Fibroblast of skin of left quadriceps (primary cell): Measurements from ENCODE around the gene SMAD3.

Source experiments
- DNase-seq, 2 experiments: peaks; one replicate each; pipeline ENCODE4 v3.0.0-alpha.2; 2013; ENCODE audit warnings: low read depth in 2 of 2

SMAD3 gene

GRCh38 chr15:67196672-67197363 lies 131.4 kb downstream of the SMAD3 start:
- DNase-seq = peak; percentile 71 to 74

- no peak for DNase-seq
These were observed 131.9 kb downstream of the SMAD3 start for GRCh38 chr15:67197364-67197695.

GRCh38 chr15:67198157-67198754 lies 132.9 kb downstream of the SMAD3 start:
- DNase-seq = no peak

GRCh38 chr15:67199391-67199790 lies 134.0 kb downstream of the SMAD3 start:
- no peak for DNase-seq

- DNase-seq = no peak
These were observed 134.7 kb downstream of the SMAD3 start for GRCh38 chr15:67199881-67200763.

GRCh38 chr15:67201136-67201535 lies 135.7 kb downstream of the SMAD3 start:
- DNase-seq = no peak

- DNase-seq = no peak
These were observed 136.7 kb downstream of the SMAD3 start for GRCh38 chr15:67202091-67202490.

- DNase-seq = no peak
These were observed 137.6 kb downstream of the SMAD3 start for GRCh38 chr15:67202991-67203390.

GRCh38 chr15:67207555-67208207 lies 142.3 kb downstream of the SMAD3 start:
- no peak for DNase-seq

GRCh38 chr15:67208396-67208795 lies 143.0 kb downstream of the SMAD3 start:
- DNase-seq = no peak

GRCh38 chr15:67210555-67211168 lies 145.3 kb downstream of the SMAD3 start:
- DNase-seq = no peak

- no peak for DNase-seq
These were observed 147.4 kb downstream of the SMAD3 start for GRCh38 chr15:67212684-67213367.

GRCh38 chr15:67215102-67215501 lies 149.7 kb downstream of the SMAD3 start:
- DNase-seq = no peak

- no peak for DNase-seq
These were observed 151.5 kb downstream of the SMAD3 start for GRCh38 chr15:67216859-67217258.

- DNase-seq = no peak
These were observed 153.0 kb downstream of the SMAD3 start for GRCh38 chr15:67218428-67218827.

GRCh38 chr15:67219288-67219687 lies 153.9 kb downstream of the SMAD3 start:
- no peak for DNase-seq

GRCh38 chr15:67224889-67225288 lies 159.5 kb downstream of the SMAD3 start:
- no peak for DNase-seq

GRCh38 chr15:67225336-67225735 lies 159.9 kb downstream of the SMAD3 start:
- peak; percentile 56 to 63 for DNase-seq

GRCh38 chr15:67227431-67227830 lies 162.0 kb downstream of the SMAD3 start:
- no peak for DNase-seq

GRCh38 chr15:67227846-67228245 lies 162.4 kb downstream of the SMAD3 start:
- DNase-seq = no peak

- DNase-seq = no peak
These were observed 162.9 kb downstream of the SMAD3 start for GRCh38 chr15:67228286-67228685.
